HG03097 (cell line): Measurements from ENCODE around the gene CLCN7.

Source experiments
- ATAC-seq: cut with Tn5 transposase; IDR thresholded peaks from one replicate; pipeline ENCODE4 v1.9.1; 2021; ENCODE audit not compliant: unreplicated experiment, low FRiP score

The CLCN7 gene

GRCh38 chr16:1474796-1475551 lies at the start of gene CLCN7:
Gene CLCN7 (minus strand): TSS chr16:1475028. CDS start chr16:1474974, 54 bp downstream.
- peak; percentile 81 for ATAC-seq

- no peak for ATAC-seq
These were observed 49.5 kb upstream of the CLCN7 start for GRCh38 chr16:1524366-1524765.

GRCh38 chr16:1523581-1524245 lies 48.9 kb upstream of the CLCN7 start:
- ATAC-seq, result no peak

- no peak for ATAC-seq
These were observed 45.6 kb upstream of the CLCN7 start for GRCh38 chr16:1520461-1520860.

GRCh38 chr16:1519831-1520230 lies 45.0 kb upstream of the CLCN7 start:
- no peak for ATAC-seq

GRCh38 chr16:1518626-1519135 lies 43.9 kb upstream of the CLCN7 start:
- no peak for ATAC-seq

GRCh38 chr16:1514507-1514906 lies 39.7 kb upstream of the CLCN7 start:
- no peak for ATAC-seq

GRCh38 chr16:1512774-1513173 lies 37.9 kb upstream of the CLCN7 start:
- no peak for ATAC-seq

- no peak for ATAC-seq
These were observed 37.1 kb upstream of the CLCN7 start for GRCh38 chr16:1511662-1512569.

- no peak for ATAC-seq
These were observed 36.1 kb upstream of the CLCN7 start for GRCh38 chr16:1510941-1511351.

- ATAC-seq, result no peak
These were observed 35.4 kb upstream of the CLCN7 start for GRCh38 chr16:1510272-1510671.

GRCh38 chr16:1509307-1510221 lies 34.7 kb upstream of the CLCN7 start:
- no peak for ATAC-seq

- ATAC-seq, result no peak
These were observed 33.8 kb upstream of the CLCN7 start for GRCh38 chr16:1508494-1509187.

- no peak for ATAC-seq
These were observed 31.8 kb upstream of the CLCN7 start for GRCh38 chr16:1506494-1507213.

GRCh38 chr16:1505912-1506311 lies 31.1 kb upstream of the CLCN7 start:
- ATAC-seq, result no peak

- ATAC-seq, result no peak
These were observed 30.4 kb upstream of the CLCN7 start for GRCh38 chr16:1505073-1505844.

- ATAC-seq, result no peak
These were observed 28.5 kb upstream of the CLCN7 start for GRCh38 chr16:1503110-1503955.
